ENCODE results near the gene BANK1.
A peak's percentile ranks its signal among the peaks of the same experiment; 100 is the strongest.

BANK1 gene

GRCh38 chr4:101952985-101953384 lies 162.5 kb downstream of the BANK1 start (continued):
- TF ChIP-seq POU6F1 (CRISPR knock-in tag; IDR thresholded peaks at IDR 0.05; ENCODE audit: borderline replicate concordance, low read depth): no peak

- ATAC-seq: peak; percentile 95
- TF ChIP-seq ZFP30 (CRISPR knock-in tag; IDR thresholded peaks at IDR 0.05): no peak
- TF ChIP-seq RARB (CRISPR knock-in tag; IDR thresholded peaks at IDR 0.05): no peak
- TF ChIP-seq GLIS3 (CRISPR knock-in tag; IDR thresholded peaks at IDR 0.05): peak; percentile 51; the same call in 1 of the 2 replicates
- no peak for TF ChIP-seq CSRNP3 (CRISPR knock-in tag; IDR thresholded peaks at IDR 0.05)
- TF ChIP-seq OSR1 (CRISPR knock-in tag; IDR thresholded peaks at IDR 0.05): no peak
- peak; percentile 87 for TF ChIP-seq ISL1 (CRISPR knock-in tag; IDR thresholded peaks at IDR 0.05)
- TF ChIP-seq TCF4 (CRISPR knock-in tag; IDR thresholded peaks at IDR 0.05; ENCODE audit: borderline replicate concordance): 0 out of 2 replicates have a peak, but pooled peaks have one; percentile 23
- TF ChIP-seq PPARA (CRISPR knock-in tag; IDR thresholded peaks at IDR 0.05; ENCODE audit: borderline replicate concordance): no peak
- no peak for TF ChIP-seq ESRRG (CRISPR knock-in tag; IDR thresholded peaks at IDR 0.05)
- no peak for TF ChIP-seq ZFP3 (CRISPR knock-in tag; IDR thresholded peaks at IDR 0.05)
- no peak for TF ChIP-seq SNAI2 (CRISPR knock-in tag; IDR thresholded peaks at IDR 0.05)
- TF ChIP-seq TSHZ2 (CRISPR knock-in tag; IDR thresholded peaks at IDR 0.05): no peak
- TF ChIP-seq POU6F1 (CRISPR knock-in tag; IDR thresholded peaks at IDR 0.05; ENCODE audit: borderline replicate concordance, low read depth): no peak
- no peak for TF ChIP-seq ZNF70 (CRISPR knock-in tag; IDR thresholded peaks at IDR 0.05)
- no peak for TF ChIP-seq ZNF8 (CRISPR knock-in tag; IDR thresholded peaks at IDR 0.05)
- no peak for TF ChIP-seq TOX (CRISPR knock-in tag; IDR thresholded peaks at IDR 0.05; ENCODE audit: borderline replicate concordance)
- no peak for TF ChIP-seq CSDC2 (CRISPR knock-in tag; IDR thresholded peaks at IDR 0.05)
- TF ChIP-seq ZC3H10 (CRISPR knock-in tag; IDR thresholded peaks at IDR 0.05): no peak
- no peak for TF ChIP-seq ZNF565 (CRISPR knock-in tag; conservative IDR thresholded peaks at IDR 0.05; ENCODE audit: low read depth)
- TF ChIP-seq BACH2 (CRISPR knock-in tag; IDR thresholded peaks at IDR 0.05; ENCODE audit: borderline replicate concordance): no peak
- no peak for TF ChIP-seq ARNTL (CRISPR knock-in tag; IDR thresholded peaks at IDR 0.05; ENCODE audit: borderline replicate concordance, low read depth)
- TF ChIP-seq CREB5 (CRISPR knock-in tag; IDR thresholded peaks at IDR 0.05; ENCODE audit: low read depth): peak; percentile 97
- TF ChIP-seq PATZ1 (CRISPR knock-in tag; IDR thresholded peaks at IDR 0.05; ENCODE audit: borderline replicate concordance): no peak
Observed at GRCh38 chr4:101953949-101954348, 163.4 kb downstream of the BANK1 start.
